ENCODE results near the gene HEATR9. TPM values are rescaled to one million over a fixed set of nuclear protein-coding genes. Genes with fewer than 3 reads are reported as not detected.

Gene HEATR9
- polyA plus RNA-seq, 2 of the 4 experiments (the other 2 are of a cell fraction) = not detected

GRCh38 chr17:35876534-35876933 lies 7.8 kb upstream of the HEATR9 start:
- 70% methylated on average over 3 of the region's 3 CpGs for WGBS (ENCODE audit: missing lambda C conversion rate)
- ATAC-seq (no peak), DNase-seq (ENCODE audit: low read depth in 1 of 2, low spot score in 1 of 2) (no peak), FAIRE-seq (no peak)
- no peak for TF ChIP-seq ZC3H11A (IDR thresholded peaks at IDR 0.05)
- TF ChIP-seq ZSCAN20 (CRISPR knock-in tag; IDR thresholded peaks at IDR 0.05) = no peak
- no peak for TF ChIP-seq HOXB5 (CRISPR knock-in tag; IDR thresholded peaks at IDR 0.05)
- TF ChIP-seq EHF (CRISPR knock-in tag; IDR thresholded peaks at IDR 0.05) = no peak
- ChIA-PET POLR2A (no interaction called here), CTCF (interaction anchor here (1.0 to 1.3 kb wide), 4 partner anchors 8 to 607 kb away, joined by 3 to 4 read pairs (median 4); partner anchors contain the start of gene HEATR9)
- Histone ChIP-seq H3K4me3 (no peak overlapping the region), H3K9me3 (no peaks in the 10 kb centered on the region), H3K4me2 (no peak overlapping the region), H3K27ac (no peak overlapping the region), H3K4me1 (no peaks in the 10 kb centered on the region)

- no peak for TF ChIP-seq CTCF (IDR thresholded peaks at IDR 0.05)
- TF ChIP-seq REST (IDR thresholded peaks at IDR 0.05) = no peak
- TF ChIP-seq KDM1A (IDR thresholded peaks at IDR 0.05; ENCODE audit: low read depth) = no peak
- TF ChIP-seq FOXS1 (CRISPR knock-in tag; IDR thresholded peaks at IDR 0.05) = no peak
- ChIA-PET POLR2A (no interaction called here), CTCF (interaction anchor here (0.6 to 1.3 kb wide), 5 partner anchors 27 to 607 kb away, joined by 3 to 4 read pairs (median 3); no protein-coding TSS in a partner anchor)
- H3K4me2 ChIP-seq = no peak overlapping the region
- ATAC-seq (no peak), DNase-seq (ENCODE audit: low read depth in 1 of 2, low spot score in 1 of 2) (no peak), FAIRE-seq (no peak)
- no peaks in the 10 kb centered on the region for H3K9me3 ChIP-seq
- H3K4me3 ChIP-seq = no peak overlapping the region
- H3K27ac ChIP-seq = no peak overlapping the region
- WGBS (ENCODE audit: missing lambda C conversion rate) = 75% methylated on average over 3 of the region's 3 CpGs
- H3K4me1 ChIP-seq = no peaks in the 10 kb centered on the region
Observed at GRCh38 chr17:35875800-35876139, 7.1 kb upstream of the HEATR9 start.

GRCh38 chr17:35875072-35875799 lies 6.5 kb upstream of the HEATR9 start:
- DNase-seq (ENCODE audit: low read depth in 1 of 2, low spot score in 1 of 2) (no peak), ATAC-seq (no peak), FAIRE-seq (no peak)
- POLR2A ChIA-PET = no interaction called here
- CTCF ChIA-PET = interaction anchor here (0.6 to 1.3 kb wide), 3 partner anchors 29 to 111 kb away, joined by 3 to 4 read pairs (median 3); no protein-coding TSS in a partner anchor
- no peaks in the 10 kb centered on the region for H3K9me3 ChIP-seq
- WGBS (ENCODE audit: missing lambda C conversion rate) = 58% methylated on average over 5 of the region's 5 CpGs
- H3K4me2 ChIP-seq = no peak overlapping the region
- no peaks in the 10 kb centered on the region for H3K4me1 ChIP-seq
- no peak overlapping the region for H3K4me3 ChIP-seq
- H3K27ac ChIP-seq = no peak overlapping the region
- TF ChIP-seq MAFK (IDR thresholded peaks at IDR 0.05; ENCODE audit: partially characterized antibody) (no peak), PBX3 (IDR thresholded peaks at IDR 0.05) (no peak), MYC (IDR thresholded peaks at IDR 0.05; ENCODE audit: borderline replicate concordance, low read length) (no peak), REST (IDR thresholded peaks at IDR 0.05) (no peak), ZNF302 (CRISPR knock-in tag; IDR thresholded peaks at IDR 0.05) (no peak), CHD2 (IDR thresholded peaks at IDR 0.05; ENCODE audit: low read length, partially characterized antibody) (no peak), BHLHE40 (IDR thresholded peaks at IDR 0.05; ENCODE audit: low read depth, low read length) (no peak), RNF2 (IDR thresholded peaks at IDR 0.05; ENCODE audit: borderline replicate concordance, low read depth) (no peak), SMC3 (IDR thresholded peaks at IDR 0.05) (no peak), RAD21 (conservative IDR thresholded peaks at IDR 0.05 in 1 of 2, IDR thresholded peaks at IDR 0.05 in 1 of 2) (no peak), RCOR1 (IDR thresholded peaks at IDR 0.05; ENCODE audit: low read depth, low read length) (no peak), GATA3 (IDR thresholded peaks at IDR 0.05; ENCODE audit: borderline replicate concordance) (no peak), TFCP2L1 (CRISPR knock-in tag; IDR thresholded peaks at IDR 0.05) (no peak), TP53 (CRISPR knock-in tag; IDR thresholded peaks at IDR 0.05) (no peak), FOSL2 (IDR thresholded peaks at IDR 0.05) (no peak), FOSL2 (CRISPR knock-in tag; IDR thresholded peaks at IDR 0.05) (no peak)
